Activated CD4-positive, alpha-beta T cell treated with anti-CD3 and anti-CD28 coated beads, Interleukin-2, amount 10 ng/mL, durations not matched to agents 7 days and 5 days (primary cell): ENCODE data around the gene USP48. TPM values are rescaled to one million over a fixed set of nuclear protein-coding genes. Genes with fewer than 3 reads are reported as not detected.
"Not testable (repeated sequence)": the region's sequence is repeated elsewhere in the genome, so short reads cannot be mapped to it uniquely, and the experiment has no call there.

Experiments
- CTCF ChIA-PET: fragments of 350-600 bp; sonication (Branson Sonifier 250); formaldehyde crosslinking; loops from one replicate; lab custom pipeline; 2021; ENCODE audit warnings: antibody characterized with exemption; lab: Charles Lee
- POLR2A ChIA-PET: fragments of 350-600 bp; sonication (Branson Sonifier 250); formaldehyde crosslinking; loops from one replicate; lab custom pipeline; 2021; ENCODE audit warnings: antibody characterized with exemption; lab: Charles Lee
- DNase-seq: peaks from one replicate; pipeline ENCODE4 v3.0.0-alpha.2; 2020
- H3K27ac Mint-ChIP-seq: one replicate; pipeline ENCODE4 v1.8.0; 2021; ENCODE audit warnings: mild to moderate bottlenecking, moderate library complexity, mixed read lengths
- H3K27me3 Mint-ChIP-seq: one replicate; pipeline ENCODE4 v1.8.0; 2021; ENCODE audit warnings: mixed read lengths
- H3K36me3 Mint-ChIP-seq: one replicate; pipeline ENCODE4 v1.8.0; 2021; ENCODE audit warnings: low read depth, mixed read lengths
- H3K4me1 Mint-ChIP-seq: one replicate; pipeline ENCODE4 v1.8.0; 2021; ENCODE audit warnings: mixed read lengths
- H3K4me3 Mint-ChIP-seq: one replicate; pipeline ENCODE4 v1.8.0; 2021; ENCODE audit warnings: mild to moderate bottlenecking, moderate library complexity, mixed read lengths
- H3K9me3 Mint-ChIP-seq: one replicate; pipeline ENCODE4 v1.8.0; 2021; ENCODE audit warnings: mixed read lengths
- total RNA-seq, 2 experiments: library from RNA; stranded (reverse); gene quantifications; one replicate each; pipeline ENCODE4 v1.2.3, GENCODE V29; 2021

The USP48 gene
- total RNA-seq, 2 experiments from 2014 or later: 70.9 to 80.6 TPM

DNA sequence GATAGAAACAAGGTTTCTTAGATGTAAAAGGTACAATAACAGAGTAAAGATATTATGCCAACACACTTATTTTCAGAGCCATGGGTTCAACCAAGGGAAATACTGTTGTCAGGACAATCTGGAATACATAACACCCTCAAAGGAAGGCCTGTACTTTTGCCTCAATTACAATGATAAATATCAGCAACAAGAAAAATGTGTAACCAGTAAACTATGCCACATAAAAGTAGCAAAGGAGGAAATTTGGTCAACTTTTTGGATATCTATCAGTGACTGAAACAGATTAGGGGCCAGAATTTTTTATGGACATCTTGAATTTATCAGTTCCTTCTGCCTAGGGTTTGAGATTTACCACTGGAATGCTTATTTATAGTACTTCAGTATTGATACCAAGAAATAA, 89.2 kb downstream of the USP48 start:
- no peak overlapping the region for H3K27ac Mint-ChIP-seq
- no peaks in the 10 kb centered on the region for H3K27me3 Mint-ChIP-seq
- H3K4me3 Mint-ChIP-seq: no peak overlapping the region
- ChIA-PET CTCF (interaction anchor here (0.7 kb wide), 1 partner anchor 1048 kb away, joined by 4 read pairs; no protein-coding TSS in a partner anchor), POLR2A (no interaction called here)
- peaks cover 5% of the 10 kb centered on the region for H3K4me1 Mint-ChIP-seq
- H3K9me3 Mint-ChIP-seq: no peaks in the 10 kb centered on the region
- no peak for DNase-seq
- peaks cover 42% of the 10 kb centered on the region for H3K36me3 Mint-ChIP-seq

DNA sequence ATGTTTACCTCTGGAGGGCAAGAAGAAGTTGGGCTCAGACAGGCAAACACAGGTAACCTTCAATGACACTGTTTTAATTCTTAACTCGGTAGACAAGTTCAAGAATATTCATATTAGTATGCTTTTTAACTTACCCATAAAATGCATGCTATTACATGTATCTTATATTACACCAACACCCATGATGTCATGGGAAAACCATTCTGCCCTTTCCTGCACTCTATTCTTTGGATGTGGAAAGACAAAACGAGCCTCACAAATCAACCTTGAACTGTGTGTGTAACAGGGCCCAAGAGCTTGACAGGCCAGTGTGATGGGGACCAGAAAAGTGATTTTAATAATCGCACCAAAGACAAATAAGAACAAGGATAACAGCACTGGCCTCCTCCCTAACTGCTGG, 91.2 kb downstream of the USP48 start:
- Mint-ChIP-seq H3K27me3 (no peaks in the 10 kb centered on the region), H3K9me3 (no peaks in the 10 kb centered on the region), H3K36me3 (peaks cover 48% of the 10 kb centered on the region), H3K27ac (no peak overlapping the region), H3K4me1 (peaks cover 3% of the 10 kb centered on the region), H3K4me3 (no peak overlapping the region)
- no peak for DNase-seq
- POLR2A ChIA-PET: no interaction called here
- CTCF ChIA-PET: interaction anchor here (1.0 kb wide), 1 partner anchor 10 kb away, joined by 3 read pairs; no protein-coding TSS in a partner anchor

DNA sequence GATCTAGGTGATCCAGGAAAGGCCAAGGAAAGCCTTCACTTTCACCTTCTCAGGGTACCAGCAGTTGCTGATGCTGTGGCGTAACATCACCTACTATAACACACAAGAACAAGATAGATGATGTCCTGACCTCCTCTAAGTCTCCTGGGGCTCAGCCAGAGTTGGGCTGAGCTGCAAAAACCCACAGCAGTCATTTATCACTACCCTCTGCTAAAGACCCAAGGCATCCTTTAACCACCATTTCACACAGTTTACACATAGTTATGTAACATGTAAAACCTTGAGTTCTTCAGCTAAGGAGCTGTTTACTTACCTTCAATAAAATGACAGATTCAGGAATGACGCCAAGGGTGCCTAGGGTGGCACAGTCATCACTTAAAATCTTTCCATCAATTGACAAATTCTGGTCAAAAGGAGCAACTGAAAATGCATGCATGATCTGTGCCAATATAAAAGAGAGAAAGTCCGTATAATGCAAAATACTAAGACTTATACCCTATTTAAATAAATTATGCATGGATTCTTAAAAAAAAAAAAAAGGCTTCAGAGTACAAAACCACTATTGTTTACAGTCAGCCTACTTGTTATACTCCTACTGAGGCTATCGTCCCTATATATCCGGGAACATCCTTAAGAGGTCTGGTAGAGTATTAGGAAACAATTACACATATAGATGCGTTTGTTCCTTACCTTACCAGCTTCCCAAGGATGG, 93.1 kb downstream of the USP48 start:
- Mint-ChIP-seq H3K4me1 (peaks cover 3% of the 10 kb centered on the region), H3K4me3 (no peak overlapping the region), H3K36me3 (peaks cover 62% of the 10 kb centered on the region), H3K27ac (no peak overlapping the region), H3K9me3 (no peaks in the 10 kb centered on the region), H3K27me3 (no peaks in the 10 kb centered on the region)
- DNase-seq: no peak
- ChIA-PET CTCF (interaction anchor here (1.2 kb wide), 1 partner anchor 32 kb away, joined by 4 read pairs; no protein-coding TSS in a partner anchor), POLR2A (no interaction called here)

DNA sequence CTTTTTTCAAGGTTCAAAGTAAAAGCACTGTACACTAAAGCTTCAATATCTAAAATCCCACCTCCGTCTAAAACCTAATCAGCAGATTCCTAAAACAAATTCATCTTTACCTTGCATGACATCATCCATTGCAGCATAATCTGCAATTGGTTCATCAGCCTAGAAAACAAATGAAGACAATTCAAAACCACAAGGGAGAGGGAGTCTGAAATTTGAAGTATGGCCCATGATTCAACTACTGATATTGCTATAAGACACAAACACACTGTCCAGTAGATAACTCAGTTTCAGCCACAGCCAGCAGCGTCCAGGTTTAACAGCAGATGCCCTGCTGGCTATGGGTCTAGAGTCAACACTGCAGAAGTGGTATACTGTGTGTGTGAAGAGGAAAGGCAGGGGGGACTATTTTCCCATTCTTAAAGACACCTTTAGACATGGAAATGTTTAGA, 95.8 kb downstream of the USP48 start:
- DNase-seq: no peak
- POLR2A ChIA-PET: no interaction called here
- no peak overlapping the region for H3K4me3 Mint-ChIP-seq
- H3K4me1 Mint-ChIP-seq: peaks cover 3% of the 10 kb centered on the region
- no peaks in the 10 kb centered on the region for H3K27me3 Mint-ChIP-seq
- CTCF ChIA-PET: no interaction called here
- no peaks in the 10 kb centered on the region for H3K9me3 Mint-ChIP-seq
- H3K27ac Mint-ChIP-seq: no peak overlapping the region
- H3K36me3 Mint-ChIP-seq: peaks cover 60% of the 10 kb centered on the region

DNA sequence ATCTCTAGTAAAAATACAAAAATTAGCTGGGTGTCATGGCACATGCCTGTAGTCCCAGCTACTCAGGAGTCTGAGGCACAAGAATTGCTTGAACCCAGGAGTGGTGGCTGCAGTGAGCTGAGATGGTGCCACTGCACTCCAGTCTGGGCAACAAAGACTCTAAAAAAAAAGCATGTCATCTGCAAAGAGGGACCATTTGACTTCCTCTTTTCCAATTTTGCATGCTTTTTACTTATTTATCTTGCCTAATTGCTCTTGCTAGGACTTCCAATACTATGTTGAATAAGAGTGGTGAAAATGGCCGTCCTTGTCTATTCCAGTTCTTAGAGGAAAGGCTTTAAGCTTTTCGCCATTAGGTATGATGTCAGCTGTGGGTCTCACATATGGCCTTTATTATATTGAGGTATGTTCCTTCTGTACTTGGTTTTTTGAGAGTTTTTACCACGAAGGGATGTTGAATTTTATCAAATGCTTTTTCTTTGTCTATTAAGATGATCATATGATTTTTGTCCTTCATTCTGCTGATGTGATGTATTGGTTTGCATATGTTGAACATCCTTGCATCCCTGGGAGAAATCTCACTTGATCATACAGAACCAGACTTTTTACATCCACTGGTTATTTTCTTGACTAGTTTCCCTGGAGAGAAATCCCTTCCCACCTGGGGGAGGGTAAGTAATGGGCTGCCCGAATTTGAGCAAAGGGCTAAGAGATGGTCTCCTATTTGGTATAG, 96.8 kb downstream of the USP48 start:
- CTCF ChIA-PET: no interaction called here
- Mint-ChIP-seq H3K27ac (no peak overlapping the region), H3K36me3 (peaks cover 58% of the 10 kb centered on the region)

DNA sequence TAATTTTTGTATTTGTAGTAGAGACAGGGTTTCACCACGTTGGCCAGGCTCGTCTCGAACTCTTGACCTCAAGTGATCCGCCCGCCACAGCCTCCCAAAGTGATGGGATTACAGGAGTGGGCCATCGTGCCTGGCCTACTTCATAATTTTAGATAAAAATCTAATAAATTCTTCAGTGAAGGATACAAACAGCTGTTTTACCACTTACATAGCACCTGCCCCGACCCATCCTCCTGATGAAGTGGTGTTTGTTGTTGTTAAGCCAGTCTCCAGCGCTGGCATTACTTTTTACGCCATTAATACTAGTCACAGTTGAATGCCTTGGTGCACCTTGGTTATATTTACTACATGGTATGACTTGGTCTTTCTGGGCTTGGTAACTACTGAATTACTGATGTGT, 101.5 kb downstream of the USP48 start:
- Mint-ChIP-seq H3K4me1 (no peaks in the 10 kb centered on the region), H3K27me3 (no peaks in the 10 kb centered on the region), H3K9me3 (no peaks in the 10 kb centered on the region), H3K36me3 (peaks cover 43% of the 10 kb centered on the region), H3K27ac (no peak overlapping the region), H3K4me3 (no peak overlapping the region)
- DNase-seq: no peak
- ChIA-PET CTCF (interaction anchor here (1.6 kb wide), 1 partner anchor 11 kb away, joined by 3 read pairs; no protein-coding TSS in a partner anchor), POLR2A (no interaction called here)

More for the DNA sequence above, 96.8 kb downstream of the USP48 start:
- Mint-ChIP-seq H3K27me3 (no peaks in the 10 kb centered on the region), H3K4me1 (peaks cover 3% of the 10 kb centered on the region), H3K4me3 (no peak overlapping the region), H3K9me3 (no peaks in the 10 kb centered on the region)
- no peak for DNase-seq
- POLR2A ChIA-PET: no interaction called here

DNA sequence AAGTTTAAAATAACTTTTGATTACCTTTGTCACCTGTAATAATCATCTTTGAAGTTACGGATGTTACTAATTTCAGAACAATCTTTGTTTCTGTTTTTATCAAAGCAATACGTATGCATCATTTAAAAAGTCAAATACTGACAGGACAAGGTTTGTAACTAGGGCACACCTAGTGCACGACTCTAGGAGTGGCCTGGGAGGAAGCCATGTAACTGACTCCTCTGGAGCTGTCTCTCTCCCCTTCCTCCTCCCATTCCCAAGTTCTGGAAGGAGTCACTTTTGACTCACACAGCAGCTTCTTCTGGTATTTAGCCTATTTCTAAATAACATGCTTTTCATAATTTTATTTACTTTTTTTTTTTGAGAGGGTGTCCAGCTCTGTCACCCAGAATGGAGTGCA, 102.0 kb downstream of the USP48 start:
- H3K27me3 Mint-ChIP-seq: no peaks in the 10 kb centered on the region
- peaks cover 38% of the 10 kb centered on the region for H3K36me3 Mint-ChIP-seq
- no peaks in the 10 kb centered on the region for H3K4me1 Mint-ChIP-seq
- H3K4me3 Mint-ChIP-seq: no peak overlapping the region
- ChIA-PET POLR2A (no interaction called here), CTCF (interaction anchor here (0.6 kb wide), 3 partner anchors 365 to 982 kb away, joined by 3 to 4 read pairs (median 3); no protein-coding TSS in a partner anchor)
- H3K9me3 Mint-ChIP-seq: no peaks in the 10 kb centered on the region
- no peak for DNase-seq
- H3K27ac Mint-ChIP-seq: no peak overlapping the region

DNA sequence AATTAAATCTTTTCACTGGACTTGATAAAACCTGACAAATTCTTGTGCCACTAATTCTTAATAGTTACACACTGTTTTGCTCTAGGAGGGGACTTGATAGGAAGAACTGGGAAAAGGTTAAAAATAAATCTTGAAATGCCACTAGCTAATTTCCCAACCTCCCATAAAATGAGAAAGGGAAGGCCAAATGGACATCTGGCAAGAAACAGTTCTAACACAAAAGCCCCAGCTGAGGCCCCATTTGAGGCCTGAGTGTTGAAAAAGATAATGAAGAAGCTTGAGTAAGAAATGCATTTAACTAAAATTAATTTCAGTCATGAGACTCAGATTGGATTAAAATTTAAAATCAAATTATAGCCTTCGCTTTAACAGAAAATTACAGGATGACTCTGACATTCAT, 102.6 kb downstream of the USP48 start:
- Mint-ChIP-seq H3K27ac (no peak overlapping the region), H3K36me3 (peaks cover 33% of the 10 kb centered on the region), H3K9me3 (no peaks in the 10 kb centered on the region), H3K4me1 (no peaks in the 10 kb centered on the region), H3K27me3 (no peaks in the 10 kb centered on the region), H3K4me3 (no peak overlapping the region)
- CTCF ChIA-PET: interaction anchor here (0.6 kb wide), 3 partner anchors 366 to 982 kb away, joined by 3 to 4 read pairs (median 3); no protein-coding TSS in a partner anchor
- no peak for DNase-seq
- POLR2A ChIA-PET: no interaction called here

DNA sequence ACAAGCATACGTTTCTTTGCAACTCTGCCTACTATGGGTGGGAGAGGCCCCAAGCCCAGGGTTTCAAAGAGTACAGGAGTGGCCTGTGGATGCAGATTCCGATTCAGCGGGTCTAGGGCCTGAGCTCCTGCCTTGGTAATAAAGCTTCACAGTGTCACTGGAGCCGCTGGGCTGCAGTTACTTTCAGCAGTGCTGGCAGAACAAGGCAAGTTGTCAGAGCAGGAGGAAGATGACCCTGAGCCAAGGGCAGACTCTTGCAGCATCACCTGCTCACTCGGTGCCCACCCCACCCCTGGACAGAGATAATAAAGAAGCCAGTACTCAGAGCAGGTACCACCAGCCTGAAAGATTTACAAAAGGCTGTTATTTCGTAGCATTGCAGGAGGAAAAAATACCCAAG, 105.8 kb downstream of the USP48 start:
- H3K4me1 Mint-ChIP-seq: peaks cover 2% of the 10 kb centered on the region
- peaks cover 17% of the 10 kb centered on the region for H3K36me3 Mint-ChIP-seq
- DNase-seq: no peak
- H3K4me3 Mint-ChIP-seq: no peak overlapping the region
- no peaks in the 10 kb centered on the region for H3K9me3 Mint-ChIP-seq
- POLR2A ChIA-PET: no interaction called here
- H3K27ac Mint-ChIP-seq: no peak overlapping the region
- CTCF ChIA-PET: interaction anchor here (1.2 kb wide), 1 partner anchor 56 kb away, joined by 3 read pairs; no protein-coding TSS in a partner anchor
- H3K27me3 Mint-ChIP-seq: no peaks in the 10 kb centered on the region

DNA sequence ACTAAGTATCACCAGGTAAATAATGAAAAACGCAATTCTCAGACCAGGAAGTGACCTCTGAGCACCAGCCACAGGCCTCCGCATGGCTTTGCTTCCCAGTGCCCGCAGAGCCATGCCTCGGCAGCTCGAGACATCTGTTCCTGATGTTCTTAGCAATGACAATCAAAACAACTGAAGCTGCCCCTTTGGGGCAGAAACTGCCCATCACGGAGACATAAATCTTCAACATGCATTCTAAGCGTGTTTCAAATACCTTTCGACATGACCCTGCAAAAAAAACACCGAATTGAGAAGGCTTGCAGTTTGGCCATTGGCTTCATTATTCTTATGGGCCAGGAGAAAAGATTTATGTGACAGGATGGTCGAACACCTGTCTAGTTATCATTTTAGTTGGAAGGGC, 108.0 kb downstream of the USP48 start:
- H3K36me3 Mint-ChIP-seq: peaks cover 13% of the 10 kb centered on the region
- peaks cover 2% of the 10 kb centered on the region for H3K4me1 Mint-ChIP-seq
- H3K27ac Mint-ChIP-seq: no peak overlapping the region
- ChIA-PET POLR2A (no interaction called here), CTCF (no interaction called here)
- no peak for DNase-seq
- no peaks in the 10 kb centered on the region for H3K9me3 Mint-ChIP-seq
- peaks cover 11% of the 10 kb centered on the region for H3K27me3 Mint-ChIP-seq
- no peak overlapping the region for H3K4me3 Mint-ChIP-seq

DNA sequence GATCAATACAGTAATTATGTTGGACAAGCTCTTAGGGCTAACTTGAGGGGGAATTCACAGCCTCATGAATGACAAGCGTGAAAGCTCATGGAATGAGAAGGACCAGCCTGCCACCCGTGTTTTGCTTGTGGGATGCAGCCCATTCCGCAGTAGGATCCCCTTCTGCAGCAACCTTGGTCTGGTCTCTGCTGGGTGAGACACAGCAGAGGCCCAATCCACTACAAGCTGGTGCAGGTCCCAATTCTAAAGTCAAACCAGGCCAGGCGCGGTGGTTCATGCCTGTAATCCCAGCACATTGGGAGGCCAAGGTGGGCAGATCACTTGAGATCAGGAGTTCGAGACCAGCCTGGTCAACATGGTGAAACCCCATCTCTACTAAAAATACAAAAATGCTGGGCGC, 109.1 kb downstream of the USP48 start:
- H3K27me3 Mint-ChIP-seq: peaks cover 16% of the 10 kb centered on the region
- H3K27ac Mint-ChIP-seq, H3K4me3 Mint-ChIP-seq, DNase-seq, POLR2A ChIA-PET, CTCF ChIA-PET, H3K4me1 Mint-ChIP-seq, H3K9me3 Mint-ChIP-seq, H3K36me3 Mint-ChIP-seq: not testable (repeated sequence)

DNA sequence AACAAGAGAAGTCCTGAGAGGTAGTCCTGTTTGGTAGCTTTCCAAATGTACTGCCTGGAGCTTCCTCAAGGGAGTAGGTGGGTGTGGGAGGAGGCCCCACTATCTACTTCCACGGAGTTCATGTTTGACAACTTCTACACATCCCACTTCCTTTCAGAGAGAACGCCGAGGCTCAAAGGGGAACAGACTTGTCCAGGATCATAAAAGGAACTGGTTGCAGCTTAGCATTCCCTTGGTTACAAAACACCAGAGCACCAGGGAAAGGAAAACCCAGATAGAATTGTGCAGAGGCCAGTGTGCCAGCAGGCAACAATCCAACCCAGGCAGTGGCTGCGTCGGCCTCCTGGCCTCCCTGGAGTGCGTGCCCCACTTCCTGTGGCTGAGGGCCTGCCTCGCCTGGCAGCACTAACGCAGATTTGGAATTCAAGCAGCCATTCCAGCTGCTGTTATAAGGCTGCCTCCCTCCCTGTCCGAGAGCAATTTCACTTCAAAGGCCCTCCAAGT, 109.6 kb downstream of the USP48 start:
- peaks cover 17% of the 10 kb centered on the region for H3K27me3 Mint-ChIP-seq
- ChIA-PET CTCF (interaction anchor here (0.6 kb wide), 1 partner anchor 79 kb away, joined by 3 read pairs; no protein-coding TSS in a partner anchor), POLR2A (no interaction called here)
- H3K27ac Mint-ChIP-seq: no peak overlapping the region
- DNase-seq: no peak
- H3K4me1 Mint-ChIP-seq: peaks cover 2% of the 10 kb centered on the region
- H3K9me3 Mint-ChIP-seq: no peaks in the 10 kb centered on the region
- no peak overlapping the region for H3K4me3 Mint-ChIP-seq
- peaks cover 2% of the 10 kb centered on the region for H3K36me3 Mint-ChIP-seq
